ENCODE measurements around the gene MYRIP.

Gene MYRIP

DNA sequence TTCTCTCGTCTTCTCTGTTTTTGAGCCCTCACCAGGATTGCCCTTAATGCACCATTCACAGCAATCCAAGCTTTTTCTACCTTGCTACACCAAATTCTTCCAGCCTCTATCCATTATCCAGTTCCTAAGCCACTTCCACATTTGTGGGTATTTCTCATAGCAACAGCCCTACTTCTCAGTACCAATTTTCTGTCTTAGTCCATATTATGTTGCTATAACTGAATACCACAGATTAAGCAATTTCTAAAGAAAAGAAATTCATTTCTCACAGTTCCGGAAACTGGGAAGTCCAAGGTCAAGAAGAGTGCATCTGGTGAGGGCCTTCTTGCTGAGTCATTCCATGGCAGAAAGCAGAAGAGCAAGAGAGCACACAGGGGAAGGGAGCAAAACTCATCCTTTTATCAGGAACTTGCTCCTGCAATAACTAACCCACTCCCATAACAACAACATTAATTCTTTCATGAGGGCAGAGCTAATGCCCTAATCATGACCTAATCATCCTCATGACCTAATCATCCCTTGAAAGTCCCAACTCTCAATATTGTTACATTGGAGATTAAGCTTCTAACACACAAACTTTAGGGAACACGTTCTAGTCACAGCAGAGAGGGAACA lies 490.4 kb downstream of the MYRIP start:
- DNase-seq = no peak

DNA sequence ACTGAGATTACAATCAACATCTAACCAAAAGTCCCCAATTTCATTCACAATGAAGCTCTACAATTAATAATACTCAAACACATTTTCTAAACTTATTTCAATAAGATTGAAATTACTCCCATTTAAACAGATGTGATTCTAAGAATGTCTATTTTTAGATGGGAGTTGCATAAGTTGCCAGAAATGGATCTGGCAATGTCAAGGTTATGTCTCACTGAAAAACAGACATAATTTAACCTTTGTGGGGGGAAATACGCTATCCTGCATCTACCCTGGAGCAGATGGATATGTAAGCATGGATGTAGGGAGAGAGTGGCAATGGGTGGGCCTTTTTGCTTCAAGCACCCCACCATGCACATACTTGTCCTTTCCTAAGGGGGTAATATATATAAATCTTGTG lies 493.4 kb downstream of the MYRIP start:
- no peak for DNase-seq

DNA sequence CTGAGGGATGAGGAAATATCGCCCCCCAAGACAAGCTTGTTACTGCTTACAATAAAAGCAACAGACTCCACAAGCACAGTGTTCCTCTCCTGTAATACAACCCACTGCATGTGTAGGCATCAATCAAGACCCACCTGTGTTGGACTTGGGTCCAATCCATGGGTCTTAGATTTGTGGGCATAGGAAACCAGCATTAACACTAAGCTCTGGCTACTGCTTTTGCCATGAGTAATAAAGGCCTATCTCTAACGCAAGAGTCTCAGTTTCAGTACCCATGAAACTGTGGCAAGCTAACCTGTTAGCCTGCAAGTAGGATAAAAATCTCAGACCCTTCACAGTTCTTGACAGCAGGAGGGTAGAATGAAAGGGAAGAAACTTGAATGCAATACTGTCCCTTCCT lies 494.9 kb downstream of the MYRIP start:
- DNase-seq = no peak

DNA sequence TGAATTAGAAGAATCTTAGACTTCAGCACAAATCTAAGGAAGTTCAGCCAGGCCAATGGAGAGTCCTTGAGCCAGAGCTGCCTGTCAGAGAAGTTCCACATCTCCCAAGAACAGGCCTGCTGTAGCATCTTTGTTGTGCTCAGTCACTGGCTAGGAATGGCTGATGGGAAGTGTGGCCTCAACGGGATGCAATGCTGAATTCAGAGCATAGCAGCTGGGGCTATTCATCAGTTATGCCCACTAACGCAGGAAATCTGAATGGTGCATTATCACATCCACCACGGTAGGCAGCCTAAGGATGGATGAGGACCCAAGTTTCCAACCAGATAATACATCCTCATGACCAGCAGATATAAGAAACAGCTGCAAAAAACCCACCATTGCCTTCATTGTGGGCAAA lies 496.9 kb downstream of the MYRIP start:
- DNase-seq = no peak

DNA sequence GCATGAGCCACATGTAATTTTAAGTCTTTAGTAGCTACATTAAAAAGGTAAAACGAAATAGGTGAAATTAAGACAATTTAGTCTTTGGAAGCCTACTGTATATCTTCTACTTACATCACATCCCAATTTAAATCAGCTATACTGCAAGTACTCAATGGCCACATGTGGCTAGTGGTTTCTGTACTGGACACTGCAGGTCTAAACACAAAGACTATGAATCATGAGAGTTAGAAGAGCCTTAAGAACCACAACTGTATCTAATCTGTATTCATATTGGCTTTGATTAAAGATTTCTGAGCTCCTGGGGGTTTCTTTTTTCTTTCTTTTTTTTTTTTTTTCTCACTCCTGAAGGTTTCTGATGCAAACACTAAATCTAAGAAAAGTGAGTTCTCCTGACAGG lies 497.8 kb downstream of the MYRIP start:
- no peak for DNase-seq

DNA sequence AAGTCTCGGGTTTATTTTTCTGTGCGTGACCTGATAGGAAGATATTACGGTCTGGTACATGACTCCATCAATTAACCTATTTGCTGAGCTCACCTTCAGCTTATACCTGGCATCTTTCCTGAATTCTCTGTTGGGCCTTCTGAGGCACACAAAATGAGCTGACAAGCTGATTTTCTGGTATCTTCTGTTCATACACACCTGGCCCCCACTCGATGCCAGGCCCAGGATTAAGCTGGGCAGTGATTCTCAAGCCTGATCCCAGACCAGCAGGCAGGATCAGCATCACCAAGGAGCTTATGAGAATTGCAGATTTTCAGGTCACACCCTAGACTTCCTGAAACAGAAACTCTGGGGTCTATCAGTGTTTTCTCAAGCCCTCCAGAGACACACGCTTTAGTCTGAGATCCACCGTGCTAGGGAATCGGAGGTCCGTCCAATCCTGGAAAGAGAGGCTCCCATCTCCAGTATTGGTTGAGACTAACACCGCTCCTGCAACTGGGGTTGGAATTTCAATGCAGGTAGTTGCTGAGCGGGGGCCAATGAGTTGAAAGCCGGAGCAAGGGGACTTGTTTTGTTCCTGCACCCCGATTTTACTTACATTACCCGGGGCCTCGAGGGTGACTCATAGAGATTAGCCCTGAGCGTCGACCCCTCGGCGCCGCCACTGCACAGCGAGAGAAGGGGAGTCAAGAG lies 499.5 kb downstream of the MYRIP start:
- no peak for DNase-seq

DNA sequence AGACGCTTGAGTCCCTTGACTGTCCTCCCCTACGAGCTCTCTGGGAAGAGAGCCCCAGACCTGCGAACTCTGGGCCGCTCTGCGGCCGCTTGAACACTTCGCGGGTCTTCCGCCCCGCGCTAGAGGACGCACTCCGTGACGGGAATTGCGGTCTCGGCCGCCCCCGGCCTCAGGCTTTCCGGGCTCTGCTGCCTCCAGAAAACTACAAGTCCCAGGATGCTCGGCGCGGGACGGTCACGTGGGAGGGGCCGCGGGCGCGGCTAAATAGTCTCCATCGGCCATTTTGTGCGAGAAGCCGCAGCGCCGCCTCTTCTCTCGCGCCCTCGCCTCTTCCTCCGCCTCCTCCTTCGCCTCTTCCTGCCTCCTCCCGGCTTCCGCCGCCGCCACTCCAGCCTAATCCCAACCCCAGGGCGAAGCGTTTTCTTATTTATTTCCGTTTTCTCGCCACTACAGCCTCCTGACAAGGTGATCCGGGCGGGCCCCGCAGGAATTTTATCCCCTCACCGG lies 500.1 kb downstream of the MYRIP start, which contains the start of gene EIF1B:
TSS of gene EIF1B (plus strand) at position 290 of the 507 bp plus-strand sequence. CDS start 235 bp downstream, outside the sequence.
- peak; percentile 99 for DNase-seq

Measured in stimulated activated CD4-positive, alpha-beta T cell treated with anti-CD3 and anti-CD28 coated beads, Interleukin-4, amount 100 ng/mL, for 24 hours (primary cell).